NCI-H2196 treated with DMSO at 0.1 percent for 48 hours (cell line): ENCODE measurements around the gene MADD.

Source experiments
- DNase-seq: peaks from one replicate; lab custom pipeline; 2025; ENCODE audit not compliant: unreplicated experiment; lab: John Stamatoyannopoulos, UW

The MADD gene

DNA sequence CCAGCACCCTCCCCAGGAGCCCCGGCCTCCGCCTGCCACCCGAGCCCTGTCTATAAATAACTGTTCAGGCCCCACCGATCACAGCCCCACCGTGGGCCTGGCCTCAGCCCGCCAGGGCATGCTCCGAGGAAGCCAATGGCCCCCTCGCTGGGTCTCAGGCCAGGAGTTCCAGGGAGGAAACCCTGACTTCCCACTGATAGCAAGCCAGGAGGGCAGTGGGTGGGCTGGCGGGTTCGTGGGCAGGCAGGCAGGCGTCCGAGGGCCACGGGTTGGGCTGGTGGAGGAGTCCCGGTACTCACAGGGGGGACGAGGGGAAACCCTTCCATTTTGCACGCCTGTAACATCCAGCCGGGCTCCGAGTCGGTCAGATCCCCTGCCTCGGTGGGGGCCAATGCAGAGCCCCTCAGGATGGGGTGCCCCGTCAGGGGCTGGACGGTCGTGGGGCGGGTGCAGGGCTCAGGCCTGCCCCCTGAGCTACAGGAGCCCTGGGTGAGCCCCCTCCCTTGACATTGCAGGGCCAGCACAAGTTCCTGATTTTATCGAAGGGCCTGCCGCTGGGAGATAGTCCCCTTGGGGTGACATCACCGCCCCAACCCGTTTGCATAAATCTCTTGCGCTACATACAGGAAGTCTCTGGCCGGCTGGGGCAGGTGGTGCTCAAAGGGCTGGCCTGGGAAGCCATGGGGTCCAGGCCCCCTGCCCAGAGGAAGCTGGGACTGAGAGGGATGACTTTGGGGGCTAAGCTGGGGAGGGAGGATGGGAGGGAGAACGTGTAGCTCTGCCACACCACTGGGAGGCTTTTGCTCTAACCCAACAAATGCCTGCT is 108.3 kb downstream of the MADD start, which contains the start of gene SPI1:
SPI1 (minus strand) TSS at position 538 of the 826 bp plus-strand sequence; CDS start at position 344, 194 bp downstream.
- DNase-seq, result no peak

GRCh38 chr11:47378836-47379170 is 108.9 kb downstream of the MADD start:
- DNase-seq, result no peak

DNA sequence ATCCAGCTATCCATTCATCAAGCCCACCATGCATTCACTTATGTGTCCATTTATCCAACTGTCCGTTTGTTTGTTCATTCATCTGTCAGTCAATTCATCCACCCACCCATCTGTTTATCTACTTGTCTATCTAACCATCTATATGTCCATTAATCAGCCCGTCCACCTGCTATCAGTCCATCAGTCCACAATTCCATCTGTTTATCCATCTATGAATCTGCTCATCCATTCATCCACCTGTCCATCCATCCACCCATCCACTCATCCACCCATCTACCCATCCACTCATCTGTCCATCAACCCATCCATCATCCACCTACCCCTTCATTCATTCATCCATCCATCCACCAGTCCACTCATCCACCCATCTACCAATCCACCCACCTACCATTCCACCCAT is 109.4 kb downstream of the MADD start:
- DNase-seq, result no peak
